ENCODE data around the gene PRXL2C. TPM values are rescaled to one million over a fixed set of nuclear protein-coding genes. Genes with fewer than 3 reads are reported as not detected.

The PRXL2C gene
- total and polyA plus RNA-seq, 2 donors from 2014 or later: 6.4 to 19.8 TPM

GRCh38 chr9:96609732-96610131, 45.4 kb downstream of the PRXL2C start:
- intact Hi-C loops (cut with DNase I): no loop called here
- no peaks in the 10 kb centered on the region for H3K4me1 ChIP-seq (ENCODE audit: control insufficient read depth in 2 of 3, insufficient read depth in 2 of 3, low read depth in 1 of 3, low read length in 3 of 3)
- no peak for TF ChIP-seq CTCF (IDR thresholded peaks at IDR 0.05; ENCODE audit: borderline replicate concordance, extremely low read depth, insufficient read depth)

GRCh38 chr9:96607971-96608370, 47.1 kb downstream of the PRXL2C start:
- no peak overlapping the region for H3K4me3 ChIP-seq (ENCODE audit: low read length in 3 of 3)
- no peaks in the 10 kb centered on the region for H3K4me1 ChIP-seq (ENCODE audit: control insufficient read depth in 2 of 3, insufficient read depth in 2 of 3, low read depth in 1 of 3, low read length in 3 of 3)
- DNase-seq (no peak), FAIRE-seq (no peak)
- H3K36me3 ChIP-seq (ENCODE audit: control insufficient read depth in 2 of 3, insufficient read depth in 3 of 3, low read length in 3 of 3): no peaks in the 10 kb centered on the region
- no peaks in the 10 kb centered on the region for H3K27me3 ChIP-seq (ENCODE audit: control insufficient read depth, insufficient read depth, low read length)
- no peak for TF ChIP-seq CTCF (IDR thresholded peaks at IDR 0.05; ENCODE audit: borderline replicate concordance, extremely low read depth, insufficient read depth)
- no peaks in the 10 kb centered on the region for H3K9me3 ChIP-seq (ENCODE audit: control insufficient read depth in 2 of 3, insufficient read depth in 1 of 3, low read length in 3 of 3)
- intact Hi-C loops (cut with DNase I): no loop called here
- H3K9ac ChIP-seq (ENCODE audit: low read length in 3 of 3): no peak overlapping the region
- H3K27ac ChIP-seq (ENCODE audit: low read depth in 2 of 2, low read length in 2 of 2): no peak overlapping the region

More at GRCh38 chr9:96609732-96610131, 45.4 kb downstream of the PRXL2C start:
- no peak overlapping the region for H3K27ac ChIP-seq (ENCODE audit: low read depth in 2 of 2, low read length in 2 of 2)
- FAIRE-seq (no peak), DNase-seq (no peak)
- no peaks in the 10 kb centered on the region for H3K36me3 ChIP-seq (ENCODE audit: control insufficient read depth in 2 of 3, insufficient read depth in 3 of 3, low read length in 3 of 3)
- no peaks in the 10 kb centered on the region for H3K9me3 ChIP-seq (ENCODE audit: control insufficient read depth in 2 of 3, insufficient read depth in 1 of 3, low read length in 3 of 3)
- no peak overlapping the region for H3K9ac ChIP-seq (ENCODE audit: low read length in 3 of 3)
- no peak overlapping the region for H3K4me3 ChIP-seq (ENCODE audit: low read length in 3 of 3)
- no peaks in the 10 kb centered on the region for H3K27me3 ChIP-seq (ENCODE audit: control insufficient read depth, insufficient read depth, low read length)

GRCh38 chr9:96605328-96605727, 49.8 kb downstream of the PRXL2C start:
- no peaks in the 10 kb centered on the region for H3K27me3 ChIP-seq (ENCODE audit: control insufficient read depth, insufficient read depth, low read length)
- DNase-seq (no peak), FAIRE-seq (no peak)
- intact Hi-C loops (cut with DNase I): no loop called here
- TF ChIP-seq CTCF (IDR thresholded peaks at IDR 0.05; ENCODE audit: borderline replicate concordance, extremely low read depth, insufficient read depth): no peak
- no peaks in the 10 kb centered on the region for H3K4me1 ChIP-seq (ENCODE audit: control insufficient read depth in 2 of 3, insufficient read depth in 2 of 3, low read depth in 1 of 3, low read length in 3 of 3)
- H3K27ac ChIP-seq (ENCODE audit: low read depth in 2 of 2, low read length in 2 of 2): no peak overlapping the region
- H3K9me3 ChIP-seq (ENCODE audit: control insufficient read depth in 2 of 3, insufficient read depth in 1 of 3, low read length in 3 of 3): no peaks in the 10 kb centered on the region
- H3K9ac ChIP-seq (ENCODE audit: low read length in 3 of 3): no peak overlapping the region
- H3K36me3 ChIP-seq (ENCODE audit: control insufficient read depth in 2 of 3, insufficient read depth in 3 of 3, low read length in 3 of 3): no peaks in the 10 kb centered on the region
- H3K4me3 ChIP-seq (ENCODE audit: low read length in 3 of 3): no peak overlapping the region

GRCh38 chr9:96604004-96604319, 51.2 kb downstream of the PRXL2C start:
- Histone ChIP-seq H3K27ac (ENCODE audit: low read depth in 2 of 2, low read length in 2 of 2) (no peak overlapping the region), H3K27me3 (ENCODE audit: control insufficient read depth, insufficient read depth, low read length) (no peaks in the 10 kb centered on the region), H3K4me3 (ENCODE audit: low read length in 3 of 3) (no peak overlapping the region), H3K9ac (ENCODE audit: low read length in 3 of 3) (no peak overlapping the region), H3K36me3 (ENCODE audit: control insufficient read depth in 2 of 3, insufficient read depth in 3 of 3, low read length in 3 of 3) (no peaks in the 10 kb centered on the region), H3K4me1 (ENCODE audit: control insufficient read depth in 2 of 3, insufficient read depth in 2 of 3, low read depth in 1 of 3, low read length in 3 of 3) (no peaks in the 10 kb centered on the region), H3K9me3 (ENCODE audit: control insufficient read depth in 2 of 3, insufficient read depth in 1 of 3, low read length in 3 of 3) (no peaks in the 10 kb centered on the region)
- DNase-seq (no peak), FAIRE-seq (no peak)
- intact Hi-C loops (cut with DNase I): no loop called here
- TF ChIP-seq CTCF (IDR thresholded peaks at IDR 0.05; ENCODE audit: borderline replicate concordance, extremely low read depth, insufficient read depth): no peak
